Panc1 (cell line): ENCODE results near the gene SNRNP27. TPM values are rescaled to one million over a fixed set of nuclear protein-coding genes. Genes with fewer than 3 reads are reported as not detected.

Experiments
- ATAC-seq: fragments of 200-7000 bp; cut with Tn5 transposase; 2 replicates; pipeline ENCODE4 v1.9.1; 2020; ENCODE audit warnings: mild to moderate bottlenecking, moderate library complexity
- BruUV-seq: library from RNA; stranded (reverse); fragments of 400-500 nt; replicated peaks from 2 replicates; lab custom pipeline; 2021; lab: Mats Ljungman, UMichigan
- CTCF ChIA-PET: fragments of 300-600 bp; sonication (Branson Sonifier 250); formaldehyde crosslinking; loops from one replicate; lab custom pipeline; 2022; ENCODE audit warnings: antibody characterized with exemption; lab: Charles Lee
- POLR2A ChIA-PET: fragments of 300-600 bp; sonication (Branson Sonifier 250); formaldehyde crosslinking; loops from one replicate; lab custom pipeline; 2022; ENCODE audit warnings: antibody characterized with exemption; lab: Charles Lee
- DNase-seq: peaks from one replicate; pipeline ENCODE4 v3.0.0-alpha.2; 2010; ENCODE audit warnings: low read depth, low spot score
- H3K27ac ChIP-seq: 2 replicates; pipeline ENCODE4 v1.5.1; 2011; ENCODE audit warnings: mild to moderate bottlenecking, low read length, inconsistent platforms
- H3K27me3 ChIP-seq: fragments of 200-500 bp; sonication (Bioruptor generic); 2 replicates; pipeline ENCODE4 v1.6.0; 2014; ENCODE audit warnings: low read length, inconsistent platforms; ENCODE audit not compliant: control insufficient read depth, insufficient read depth
- H3K36me3 ChIP-seq: fragments of 200-500 bp; sonication (Bioruptor generic); 2 replicates; pipeline ENCODE4 v1.5.1; 2014; ENCODE audit warnings: inconsistent platforms, mild to moderate bottlenecking, low read length, moderate library complexity; ENCODE audit not compliant: control insufficient read depth, insufficient read depth
- H3K4me1 ChIP-seq: 2 replicates; pipeline ENCODE4 v1.5.1; 2011; ENCODE audit warnings: inconsistent platforms, mild to moderate bottlenecking, low read length, moderate library complexity; ENCODE audit not compliant: control insufficient read depth, insufficient read depth
- H3K4me3 ChIP-seq, 2 experiments: 2 replicates each; pipeline ENCODE4 v1.5.1; 2011 to 2012; ENCODE audit warnings: low read depth in 2 of 2, low read length in 2 of 2, mild to moderate bottlenecking in 2 of 2, inconsistent platforms in 1 of 2, moderate library complexity in 1 of 2
- H3K9me3 ChIP-seq: fragments of 200-500 bp; sonication (Bioruptor generic); 2 replicates; pipeline ENCODE4 v1.5.1; 2014; ENCODE audit warnings: low read depth, mild to moderate bottlenecking, inconsistent platforms, low read length, moderate library complexity; ENCODE audit not compliant: control insufficient read depth, insufficient read depth
- CTCF ChIP-seq: fragments of 450-650 bp; IDR thresholded peaks from 2 replicates; pipeline ENCODE4 v1.5.1; 2017; ENCODE audit warnings: mild to moderate bottlenecking
- POLR2AphosphoS5 ChIP-seq: IDR thresholded peaks from 2 replicates; pipeline ENCODE4 v1.6.1; 2012; ENCODE audit warnings: mild to moderate bottlenecking, low read depth, low read length, moderate library complexity
- REST ChIP-seq, 2 experiments: IDR thresholded peaks; 2 replicates each; pipeline ENCODE4 v1.6.1; 2011 to 2012; ENCODE audit warnings: low read depth in 2 of 2, control low read depth in 1 of 2, low read length in 1 of 2, mild to moderate bottlenecking in 1 of 2, moderate library complexity in 1 of 2; ENCODE audit not compliant: insufficient read depth in 1 of 2
- SIN3A ChIP-seq: IDR thresholded peaks from 2 replicates; pipeline ENCODE4 v1.6.1; 2012; ENCODE audit warnings: low read depth, mild to moderate bottlenecking, low read length, moderate library complexity, borderline replicate concordance; ENCODE audit not compliant: insufficient read depth
- TCF7L2 ChIP-seq: IDR thresholded peaks from 2 replicates; pipeline ENCODE4 v1.6.1; 2011; ENCODE audit warnings: mild to moderate bottlenecking, low read depth, low read length, inconsistent platforms
- in situ Hi-C: cut with HindIII; loops from 2 replicates; pipeline ENCODE4 v1.10.0; 2016; ENCODE audit warnings: low sequenced_read_pairs, low pct_unique_long_range_greater_than_20kb
- intact Hi-C: fragments of 100-400 bp; cut with micrococcal nuclease; formaldehyde crosslinking; loops from one replicate; pipeline ENCODE4 v1.10.0; 2022; ENCODE audit not compliant: unreplicated experiment
- total RNA-seq: library from RNA; stranded (reverse); gene quantifications from one replicate; pipeline ENCODE4 v1.2.1, GENCODE V29; 2021; ENCODE audit not compliant: unreplicated experiment

SNRNP27 gene
- total RNA-seq, 1 experiment from 2014 or later, result 39.7 TPM

- ChIA-PET POLR2A (interaction anchor here (0.5 to 1.3 kb wide), 2 partner anchors 19 to 202 kb away, joined by 3 to 8 read pairs; partner anchors contain the start of gene MXD1), CTCF (interaction anchor here (0.9 kb wide), 1 partner anchor 139 kb away, joined by 4 read pairs; no protein-coding TSS in a partner anchor)
- no peak for ATAC-seq
- Histone ChIP-seq H3K4me3 (no peak overlapping the region), H3K27ac (no peak overlapping the region), H3K36me3 (no peaks in the 10 kb centered on the region), H3K27me3 (no peaks in the 10 kb centered on the region), H3K9me3 (no peaks in the 10 kb centered on the region), H3K4me1 (0 out of 2 replicates have a peak, but pooled peaks cover 4% of the 10 kb centered on the region)
- in situ Hi-C loops, result no loop called here
- intact Hi-C loops, result no loop called here
- TF ChIP-seq REST (IDR thresholded peaks at IDR 0.05; ENCODE audit: insufficient read depth in 1 of 2, low read depth in 2 of 2, low read length in 1 of 2), result no peak
- TF ChIP-seq CTCF, result no peak
- no peak for TF ChIP-seq POLR2AphosphoS5
- no peak for TF ChIP-seq SIN3A
- TF ChIP-seq TCF7L2, result no peak
- DNase-seq, result no peak
- no TSS peak for BruUV-seq
Observed at GRCh38 chr2:69933254-69933828, 39.6 kb downstream of the SNRNP27 start.

DNA sequence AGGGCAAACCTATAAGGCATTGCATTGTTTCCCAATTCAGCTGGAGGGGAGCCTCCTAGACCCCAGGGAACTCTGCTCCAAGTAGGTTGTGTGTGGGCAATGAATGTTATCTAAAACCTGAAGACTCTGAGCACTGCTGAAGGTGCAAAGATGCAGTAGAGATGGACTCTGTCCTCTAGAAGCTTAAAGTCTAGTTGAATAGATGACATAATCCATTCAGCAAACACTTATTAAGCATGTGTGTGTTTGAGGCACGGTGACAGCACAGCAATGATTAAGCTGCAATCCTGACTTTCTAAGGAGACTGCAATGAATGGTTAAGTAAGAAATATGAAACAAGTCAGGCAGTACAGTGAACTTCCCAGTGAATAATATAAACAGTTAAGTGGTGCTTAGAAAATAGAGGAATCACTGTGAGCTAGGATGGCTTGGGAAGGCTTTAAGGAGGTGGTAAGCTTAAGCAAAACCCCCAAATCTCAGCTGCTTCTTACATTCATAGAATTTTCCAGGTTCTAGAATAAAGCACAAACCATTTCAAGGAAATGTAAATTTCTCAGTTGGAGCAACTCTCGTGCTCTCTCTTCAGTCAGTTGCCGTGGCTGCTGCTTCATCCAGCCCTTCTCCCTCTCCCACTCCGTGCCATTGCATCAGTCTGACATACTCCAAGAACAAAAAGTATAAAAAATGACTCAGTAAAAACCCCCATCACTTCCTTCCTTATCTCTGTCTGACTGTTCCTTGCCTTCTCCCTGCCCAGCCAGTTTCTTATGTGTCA, 40.3 kb downstream of the SNRNP27 start:
- Histone ChIP-seq H3K4me1 (0 out of 2 replicates have a peak, but pooled peaks cover 4% of the 10 kb centered on the region), H3K36me3 (no peaks in the 10 kb centered on the region), H3K27me3 (no peaks in the 10 kb centered on the region), H3K4me3 (no peak overlapping the region), H3K9me3 (no peaks in the 10 kb centered on the region), H3K27ac (no peak overlapping the region)
- DNase-seq, result no peak
- BruUV-seq, result no TSS peak
- ChIA-PET CTCF (interaction anchor here (0.9 kb wide), 1 partner anchor 139 kb away, joined by 4 read pairs; no protein-coding TSS in a partner anchor), POLR2A (interaction anchor here (1.3 kb wide), 1 partner anchor 19 kb away, joined by 3 read pairs; the partner anchor contains the start of gene MXD1)
- no peak for TF ChIP-seq CTCF
- TF ChIP-seq REST (IDR thresholded peaks at IDR 0.05; ENCODE audit: insufficient read depth in 1 of 2, low read depth in 2 of 2, low read length in 1 of 2), result no peak
- TF ChIP-seq TCF7L2, result no peak
- TF ChIP-seq SIN3A, result no peak
- TF ChIP-seq POLR2AphosphoS5, result no peak
- in situ Hi-C loops (no loop called here), intact Hi-C loops (no loop called here)
- ATAC-seq, result peak; percentile 58; the same call in 1 of the 2 replicates
